ENCODE results near the gene SLC25A22. TPM values are rescaled to one million over a fixed set of nuclear protein-coding genes. Genes with fewer than 3 reads are reported as not detected.
A peak's percentile ranks its signal among the peaks of the same experiment; 100 is the strongest.

Gene SLC25A22
- total RNA-seq, 1 donor from 2014 or later: 11.0 TPM

- peak; percentile 31 for ATAC-seq
Observed at GRCh38 chr11:746289-747157, 51.6 kb downstream of the SLC25A22 start.

GRCh38 chr11:745428-745827 lies 52.7 kb downstream of the SLC25A22 start:
- no peak for ATAC-seq

GRCh38 chr11:742571-743201 lies 55.4 kb downstream of the SLC25A22 start:
- no peak for ATAC-seq

- ATAC-seq: no peak
Observed at GRCh38 chr11:742156-742546, 55.9 kb downstream of the SLC25A22 start.

Other genes with a start within 250 kb of the SLC25A22 start
- gene LMNTD2, start 237.5 kb downstream of the SLC25A22 start, total RNA-seq: 3.0 TPM
- 19.6 TPM for gene RASSF7, start 237.3 kb downstream of the SLC25A22 start, total RNA-seq
- gene PHRF1, start 221.8 kb downstream of the SLC25A22 start, total RNA-seq: 17.6 TPM
- gene IRF7, start 182.3 kb downstream of the SLC25A22 start, total RNA-seq: 19.5 TPM
- not detected for gene CDHR5, start 173.3 kb downstream of the SLC25A22 start, total RNA-seq
- gene SCT, start 171.1 kb downstream of the SLC25A22 start, total RNA-seq: not detected
- 0.16 TPM for gene DRD4, start 161.0 kb downstream of the SLC25A22 start, total RNA-seq
- gene DEAF1, start 103.1 kb downstream of the SLC25A22 start, total RNA-seq: 23.8 TPM
- 15.7 TPM for gene TMEM80, start 102.5 kb downstream of the SLC25A22 start, total RNA-seq
- 259 TPM for gene EPS8L2, start 92.0 kb downstream of the SLC25A22 start, total RNA-seq
- 263 TPM for gene TALDO1, start 50.8 kb downstream of the SLC25A22 start, total RNA-seq
- gene GATD1, start 20.8 kb downstream of the SLC25A22 start, total RNA-seq: 38.4 TPM
- not detected for gene CEND1, start 8.2 kb downstream of the SLC25A22 start, total RNA-seq
- 7.6 TPM for gene PIDD1, start 7.0 kb upstream of the SLC25A22 start, total RNA-seq
- 2,043 TPM for gene RPLP2, start 11.7 kb upstream of the SLC25A22 start, total RNA-seq
- 24.5 TPM for gene PNPLA2, start 20.6 kb upstream of the SLC25A22 start, total RNA-seq
- 3.3 TPM for gene CRACR2B, start 29.6 kb upstream of the SLC25A22 start, total RNA-seq
- 109 TPM for gene CD151, start 34.7 kb upstream of the SLC25A22 start, total RNA-seq
- gene POLR2L, start 44.2 kb upstream of the SLC25A22 start, total RNA-seq: 177 TPM
- 8.4 TPM for gene TSPAN4, start 44.6 kb upstream of the SLC25A22 start, total RNA-seq
- 56.6 TPM for gene CHID1, start 112.5 kb upstream of the SLC25A22 start, total RNA-seq
- gene AP2A2, start 127.6 kb upstream of the SLC25A22 start, total RNA-seq: 34.9 TPM
- gene MUC6, start 238.4 kb upstream of the SLC25A22 start, total RNA-seq: not detected